ENCODE data around the gene UQCC3.
"Not testable (repeated sequence)": the region's sequence is repeated elsewhere in the genome, so short reads cannot be mapped to it uniquely, and the experiment has no call there.

UQCC3 gene

GRCh38 chr11:62703921-62704320 is 32.4 kb downstream of the UQCC3 start:
- not testable (repeated sequence) for DNase-seq

GRCh38 chr11:62705413-62705812 is 33.9 kb downstream of the UQCC3 start:
- no peak for DNase-seq

- DNase-seq, result peak; percentile 96
Measured at GRCh38 chr11:62705880-62706849, 34.7 kb downstream of the UQCC3 start.

- DNase-seq, result no peak
Measured at GRCh38 chr11:62706850-62707247, 35.4 kb downstream of the UQCC3 start.

GRCh38 chr11:62707277-62707861 is 35.9 kb downstream of the UQCC3 start, which contains the start of the genes BSCL2 and GNG3:
BSCL2 (minus strand) TSS chr11:62707424; CDS start chr11:62707195, 229 bp downstream.
GNG3 (plus strand) TSS chr11:62707676; CDS start chr11:62708296, 620 bp downstream.
- no peak for DNase-seq

GRCh38 chr11:62708392-62708791 is 36.9 kb downstream of the UQCC3 start:
- no peak for DNase-seq

- peak; percentile 43 for DNase-seq
Measured at GRCh38 chr11:62708793-62709192, 37.3 kb downstream of the UQCC3 start.

GRCh38 chr11:62709247-62710000 is 38.0 kb downstream of the UQCC3 start:
- DNase-seq, result peak; percentile 90

- no peak for DNase-seq
Measured at GRCh38 chr11:62710001-62710345, 38.5 kb downstream of the UQCC3 start.

GRCh38 chr11:62712276-62712812 is 40.9 kb downstream of the UQCC3 start:
- DNase-seq, result no peak

GRCh38 chr11:62712861-62713260 is 41.4 kb downstream of the UQCC3 start:
- no peak for DNase-seq

GRCh38 chr11:62713343-62713742 is 41.9 kb downstream of the UQCC3 start:
- DNase-seq, result no peak

- no peak for DNase-seq
Measured at GRCh38 chr11:62715150-62716130, 44.0 kb downstream of the UQCC3 start.

GRCh38 chr11:62716206-62716605 is 44.7 kb downstream of the UQCC3 start:
- no peak for DNase-seq

- no peak for DNase-seq
Measured at GRCh38 chr11:62716816-62717215, 45.3 kb downstream of the UQCC3 start.

- DNase-seq, result no peak
Measured at GRCh38 chr11:62719302-62719978, 48.0 kb downstream of the UQCC3 start.

- no peak for DNase-seq
Measured at GRCh38 chr11:62721994-62722393, 50.5 kb downstream of the UQCC3 start.
